Measurements from ENCODE around the gene OR4F17.
"Not testable (repeated sequence)": the region's sequence is repeated elsewhere in the genome, so short reads cannot be mapped to it uniquely, and the experiment has no call there.

GRCh38 chr19:97647-98046 is 9.3 kb upstream of the OR4F17 start:
- not testable (repeated sequence) for TF ChIP-seq POLR2A (IDR thresholded peaks at IDR 0.05; ENCODE audit: low read depth, low read length); POLR2AphosphoS5 (IDR thresholded peaks at IDR 0.05; ENCODE audit: low read depth, low read length); PAX5 (IDR thresholded peaks at IDR 0.05; ENCODE audit: insufficient read depth, low read length, severe bottlenecking); TAF1 (IDR thresholded peaks at IDR 0.05; ENCODE audit: low read depth, low read length); POU2F2 (IDR thresholded peaks at IDR 0.05; ENCODE audit: low read depth, low read length); SPI1 (IDR thresholded peaks at IDR 0.05; ENCODE audit: low read depth, low read length)
